GM19043 (cell line): ENCODE results near the gene HIRA.

Experiments
- ATAC-seq: cut with Tn5 transposase; IDR thresholded peaks from one replicate; pipeline ENCODE4 v1.9.1; 2021; ENCODE audit warnings: low read depth; ENCODE audit not compliant: unreplicated experiment

The HIRA gene

DNA sequence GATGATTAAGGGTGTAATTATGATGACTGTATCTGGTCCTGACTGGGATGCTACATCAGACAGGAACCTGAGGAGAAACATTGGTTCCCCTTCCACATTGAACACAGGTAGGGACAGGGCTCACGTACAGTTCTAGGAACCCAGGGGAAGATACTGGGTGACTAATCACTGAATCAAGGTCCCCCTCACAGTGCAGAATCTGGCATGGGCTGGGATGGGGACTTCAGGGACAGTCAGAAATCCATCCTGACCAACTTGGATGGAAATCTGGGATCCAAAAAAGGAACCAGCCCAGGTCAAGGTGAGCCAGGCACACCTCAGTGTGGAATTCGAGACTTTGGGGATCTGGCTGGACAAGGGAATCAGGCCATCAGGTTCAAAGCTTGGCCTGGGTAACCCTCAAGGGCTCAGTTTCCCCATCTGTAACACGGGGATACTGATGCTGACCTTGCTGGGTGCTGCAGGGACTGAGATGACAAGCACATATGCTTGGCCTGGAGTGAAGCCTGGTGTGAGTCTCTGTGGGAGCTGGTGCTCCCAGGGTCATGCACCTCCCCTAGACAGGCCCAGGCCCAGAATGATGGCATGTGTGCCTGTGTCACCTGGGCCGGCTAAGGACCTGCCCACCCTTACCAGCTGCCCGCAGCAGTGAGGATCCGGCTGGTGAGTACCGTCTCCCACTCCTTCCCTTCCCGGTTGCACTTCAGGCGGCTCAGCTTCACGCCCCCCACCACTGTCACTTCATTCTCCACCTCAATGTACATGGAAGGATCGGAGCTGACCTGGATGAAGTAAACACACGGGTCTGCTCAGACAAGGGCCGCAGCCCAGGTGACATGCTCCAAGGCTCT, 72.6 kb downstream of the HIRA start:
- ATAC-seq = no peak

DNA sequence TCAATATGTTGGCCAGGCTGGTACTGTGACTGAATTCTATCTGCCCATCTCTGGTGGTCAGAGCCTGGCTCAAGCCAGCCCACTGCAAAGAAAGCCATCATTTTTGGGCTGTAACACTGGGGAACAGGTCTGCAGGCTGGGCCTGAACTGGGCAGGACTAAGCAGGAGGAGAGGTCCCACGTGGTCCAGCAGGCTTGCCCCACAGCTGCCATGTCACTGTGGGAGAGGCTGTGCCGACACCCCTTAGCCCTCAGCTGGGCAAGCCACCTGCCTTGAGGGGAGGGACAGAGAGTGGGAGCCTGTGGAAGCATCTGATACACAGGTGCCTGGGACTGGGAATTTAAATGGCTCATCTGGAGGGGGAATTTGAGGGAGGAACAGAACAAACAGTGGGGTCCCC, 73.3 kb downstream of the HIRA start:
- ATAC-seq = no peak

DNA sequence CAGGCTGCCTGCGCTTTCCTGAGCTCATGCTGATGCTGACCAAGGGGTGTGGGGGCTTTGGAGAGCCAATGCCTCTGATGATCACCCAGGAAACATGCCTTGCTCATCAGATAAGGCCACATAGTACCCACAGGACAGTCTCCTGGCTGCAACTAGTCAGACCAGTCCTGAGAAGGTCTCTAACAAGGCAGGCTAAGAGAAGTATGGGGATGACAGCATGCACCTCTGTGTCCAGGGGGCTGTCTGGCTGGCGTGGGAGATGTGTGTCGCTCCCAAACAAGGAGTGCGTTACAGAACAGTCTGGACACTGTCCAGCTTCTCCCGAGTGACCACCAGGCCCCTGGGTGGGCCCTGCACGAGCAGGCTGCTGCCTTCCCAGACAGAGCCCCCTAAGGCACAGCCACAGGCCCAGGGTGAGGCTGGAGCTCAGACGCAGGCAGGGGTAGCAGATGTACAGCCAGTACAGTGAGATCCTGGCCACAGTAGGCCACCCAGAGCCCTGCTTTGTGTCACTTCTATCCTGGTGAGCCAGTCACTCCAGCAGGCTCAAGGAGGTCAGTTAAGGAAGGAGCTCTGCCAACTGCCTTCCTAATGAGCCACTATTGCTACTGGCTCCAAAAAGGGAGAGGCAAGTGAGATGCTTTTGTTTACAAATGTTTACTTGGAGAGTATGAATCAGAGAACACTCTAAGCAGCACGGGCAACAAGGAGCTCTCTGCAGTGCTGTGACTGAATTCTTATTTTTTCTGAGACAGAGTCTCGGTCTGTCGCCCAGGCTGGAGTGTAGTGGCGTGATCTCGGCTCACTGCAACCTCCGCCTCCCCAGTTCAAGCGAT, 74.0 kb downstream of the HIRA start:
- ATAC-seq = no peak

DNA sequence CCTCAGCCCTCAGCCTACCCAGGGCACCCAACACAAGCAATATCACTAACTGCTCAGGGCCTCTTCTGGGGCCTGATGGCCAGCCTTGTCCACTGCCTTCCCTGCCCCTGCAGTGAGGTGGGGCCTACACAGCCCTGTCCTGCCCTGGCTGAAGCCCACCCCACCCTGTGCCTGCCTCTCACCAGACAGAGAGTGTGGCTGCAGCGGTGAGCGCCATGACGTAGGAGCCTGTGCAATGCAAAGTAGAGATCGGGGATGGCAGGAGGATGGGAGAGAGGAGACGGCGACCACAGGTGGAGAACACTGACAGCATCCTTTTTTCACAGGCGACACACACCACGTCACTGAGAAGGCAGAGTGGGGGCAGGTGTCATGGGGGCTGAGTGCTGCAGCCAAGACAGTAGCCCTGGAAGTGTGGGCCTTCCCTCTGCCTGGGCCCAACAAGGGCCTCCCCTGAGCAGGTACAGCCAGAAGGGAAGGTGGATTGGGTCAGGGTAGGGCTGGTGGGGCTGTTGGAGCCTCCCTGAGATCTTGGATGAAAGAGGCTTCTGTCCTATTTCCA, 74.7 kb downstream of the HIRA start:
- ATAC-seq = no peak

DNA sequence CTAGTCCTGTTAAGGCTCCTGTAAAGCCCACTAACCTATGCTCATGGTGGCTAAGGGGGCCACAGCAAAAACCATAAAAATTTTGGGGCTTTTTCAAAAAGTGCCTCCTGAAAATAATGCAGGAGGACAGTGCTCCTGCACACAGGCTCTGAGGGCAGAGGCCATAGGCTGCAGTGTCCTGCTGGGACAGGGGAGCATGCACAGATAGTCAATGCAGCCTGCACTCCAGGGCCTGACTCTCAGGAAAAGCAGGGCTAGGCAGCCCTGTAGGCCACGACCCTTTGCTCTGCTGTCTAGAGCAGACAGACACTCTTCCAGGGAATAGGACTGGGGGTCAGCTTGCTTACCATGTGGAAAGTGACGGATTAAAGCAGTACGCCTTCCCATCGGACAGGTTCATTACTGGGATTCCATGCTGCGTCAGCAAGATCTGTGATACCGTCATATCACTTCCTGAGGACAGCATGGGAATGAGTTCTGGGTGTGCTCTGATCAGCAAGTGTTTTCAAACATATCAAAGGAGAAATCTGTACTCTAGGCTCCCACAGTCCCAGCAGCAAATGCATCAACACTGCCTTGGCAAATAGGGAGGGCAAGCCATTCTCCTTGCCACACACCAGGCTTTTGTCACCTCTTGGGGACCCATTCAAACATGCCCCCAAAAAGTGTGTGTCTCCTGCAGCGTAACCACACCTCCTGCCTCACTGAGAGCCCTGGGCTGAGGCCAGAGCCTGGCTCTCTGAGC, 75.9 kb downstream of the HIRA start:
- ATAC-seq = no peak

DNA sequence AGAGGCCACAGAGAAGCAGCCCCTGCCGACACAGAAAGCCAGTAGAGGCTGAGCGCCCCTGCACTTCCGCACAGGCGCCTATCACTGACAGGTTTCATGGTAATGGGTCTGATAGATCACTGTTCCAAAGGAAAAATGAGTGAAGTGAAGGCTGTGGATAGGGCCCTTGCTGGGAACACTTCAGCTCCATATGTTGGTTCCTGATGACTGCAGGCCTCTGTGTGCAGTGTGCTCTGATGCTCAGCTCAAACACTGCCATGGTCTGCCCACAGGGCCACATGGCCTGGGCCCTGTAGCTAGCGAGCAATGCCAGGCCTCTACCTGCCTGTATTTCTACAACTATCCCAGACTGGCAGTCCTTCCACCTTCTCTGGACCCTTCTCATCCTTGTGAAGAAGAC, 77.3 kb downstream of the HIRA start:
- no peak for ATAC-seq

DNA sequence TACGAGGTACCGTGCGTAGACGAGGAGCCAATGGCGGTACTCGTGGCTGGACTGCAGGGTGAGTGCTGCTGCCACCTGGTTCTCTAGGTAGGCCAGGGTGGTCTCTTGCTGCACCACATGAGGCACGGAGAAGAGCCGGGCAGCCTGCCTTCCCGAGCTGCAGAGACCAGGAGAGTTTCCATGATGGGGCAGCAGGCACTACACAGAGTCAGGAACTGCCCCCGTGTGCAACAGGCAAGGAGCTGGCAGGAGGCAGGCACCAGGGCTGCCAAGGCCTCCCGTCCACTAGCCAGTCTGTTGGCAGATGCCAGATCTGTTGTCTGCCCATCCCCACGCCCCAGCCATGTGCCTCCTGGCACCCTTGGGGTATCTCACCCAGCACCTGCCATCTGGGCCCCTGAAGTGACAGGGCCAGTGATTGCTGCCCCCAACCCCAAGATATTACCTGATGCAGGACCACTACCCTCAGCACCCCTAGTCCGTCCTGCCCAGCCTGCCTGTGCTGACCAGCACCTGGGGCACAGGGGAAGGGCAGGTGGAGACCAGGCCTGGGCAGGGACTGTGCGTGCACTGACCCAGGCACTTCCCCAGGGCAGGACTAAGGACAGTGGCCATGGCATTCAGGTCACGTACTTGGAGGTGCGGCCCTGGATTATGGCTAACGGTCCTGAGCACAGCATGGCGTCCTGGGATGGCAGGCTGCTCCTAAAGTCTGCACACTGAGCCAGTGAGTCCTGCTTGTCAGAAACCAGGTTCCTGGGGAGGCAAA, 78.0 kb downstream of the HIRA start:
- no peak for ATAC-seq

DNA sequence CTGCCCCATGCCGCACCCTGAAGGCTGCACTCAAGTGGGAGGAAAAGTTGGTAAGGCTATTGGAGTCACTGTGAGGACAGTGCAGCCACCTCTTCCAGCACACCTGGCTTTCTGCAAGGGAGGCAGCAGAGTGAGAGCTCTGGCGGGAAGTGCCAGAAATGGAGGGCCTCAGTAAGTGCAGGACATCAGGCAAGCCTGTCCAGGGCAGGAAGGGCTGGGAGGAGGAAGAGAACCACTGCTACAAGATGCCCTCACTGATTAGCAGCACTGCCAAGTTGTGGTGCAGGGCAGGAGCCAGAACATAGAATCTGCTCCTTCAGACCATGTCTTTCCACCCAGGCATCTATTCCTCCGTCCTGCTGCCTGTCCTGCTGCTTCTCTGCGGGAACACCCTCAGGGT, 78.8 kb downstream of the HIRA start:
- no peak for ATAC-seq

DNA sequence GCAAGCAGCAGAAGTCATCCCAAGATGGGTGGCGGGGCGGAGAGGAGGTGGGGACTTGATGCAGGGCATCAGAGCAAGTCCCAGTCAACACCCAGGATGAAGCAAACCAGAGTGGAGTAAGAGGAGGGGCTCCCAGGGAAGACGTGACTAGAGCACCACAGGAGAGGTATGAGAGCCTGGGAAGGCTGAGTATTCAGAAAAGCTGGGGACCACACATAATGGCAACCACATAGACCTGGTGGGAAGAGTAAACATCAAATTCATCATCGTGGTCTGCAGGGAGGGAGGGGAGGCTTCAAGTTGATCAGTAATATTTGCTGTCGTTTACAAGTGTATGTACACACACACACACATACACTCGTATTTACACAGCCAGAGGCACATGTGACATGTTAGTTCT, 79.3 kb downstream of the HIRA start:
- ATAC-seq = no peak

DNA sequence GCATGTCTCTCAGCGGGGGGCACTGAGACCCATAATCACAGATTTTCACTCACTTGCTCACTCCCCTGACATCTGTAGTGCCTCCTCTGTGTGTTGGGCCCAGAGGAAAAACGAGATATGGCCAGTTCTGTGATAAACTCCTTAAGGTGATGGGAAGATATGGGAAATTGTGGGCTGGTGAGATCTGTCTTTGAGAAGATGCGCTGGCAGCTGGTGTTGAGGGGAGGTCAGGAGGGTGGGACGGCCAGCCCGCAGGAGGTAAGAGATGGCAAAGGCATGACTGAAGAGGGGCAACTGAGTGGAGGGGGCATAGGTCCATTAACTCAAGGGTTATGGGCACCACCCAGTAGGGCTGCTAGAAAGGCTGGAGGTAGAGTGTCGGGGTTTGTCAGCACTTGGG, 79.9 kb downstream of the HIRA start:
- ATAC-seq = no peak

DNA sequence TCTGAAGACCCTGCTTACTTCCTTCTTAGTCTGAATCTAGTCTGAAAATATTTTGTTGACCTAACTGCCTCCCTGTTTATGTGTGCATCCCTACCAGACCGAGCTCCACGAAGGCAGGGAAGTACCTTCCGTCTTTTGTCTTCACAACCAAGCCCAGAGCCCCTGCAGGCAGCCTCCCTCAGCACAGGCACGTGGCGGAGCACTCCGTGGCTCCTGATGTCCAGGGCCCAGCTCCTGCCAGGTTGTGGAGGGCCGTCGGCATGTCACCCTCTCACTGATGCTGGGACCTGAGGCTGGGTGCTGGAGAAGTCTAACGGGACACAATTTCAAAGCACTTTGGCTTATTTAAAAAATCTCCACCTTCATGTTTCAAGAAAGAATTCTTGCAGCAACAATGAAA, 80.6 kb downstream of the HIRA start:
- ATAC-seq = no peak

DNA sequence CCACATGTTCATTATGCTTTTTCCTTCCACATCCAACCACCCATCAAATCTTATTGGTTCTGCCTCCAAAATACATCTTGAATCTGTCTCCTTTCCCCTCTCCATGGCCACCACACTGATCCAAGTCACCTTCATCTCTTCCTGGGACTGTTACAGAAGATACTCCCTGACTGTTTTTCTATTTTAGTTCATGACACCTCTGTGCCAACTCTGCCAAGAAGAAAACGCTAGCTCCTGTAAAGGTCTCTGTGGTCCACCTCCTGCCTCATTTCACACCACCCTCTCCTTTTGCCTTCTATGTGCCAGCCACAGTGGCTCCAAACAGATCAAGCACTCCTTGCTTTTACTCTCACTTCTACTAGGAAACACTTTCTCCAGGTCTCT, 81.1 kb downstream of the HIRA start:
- ATAC-seq = no peak

DNA sequence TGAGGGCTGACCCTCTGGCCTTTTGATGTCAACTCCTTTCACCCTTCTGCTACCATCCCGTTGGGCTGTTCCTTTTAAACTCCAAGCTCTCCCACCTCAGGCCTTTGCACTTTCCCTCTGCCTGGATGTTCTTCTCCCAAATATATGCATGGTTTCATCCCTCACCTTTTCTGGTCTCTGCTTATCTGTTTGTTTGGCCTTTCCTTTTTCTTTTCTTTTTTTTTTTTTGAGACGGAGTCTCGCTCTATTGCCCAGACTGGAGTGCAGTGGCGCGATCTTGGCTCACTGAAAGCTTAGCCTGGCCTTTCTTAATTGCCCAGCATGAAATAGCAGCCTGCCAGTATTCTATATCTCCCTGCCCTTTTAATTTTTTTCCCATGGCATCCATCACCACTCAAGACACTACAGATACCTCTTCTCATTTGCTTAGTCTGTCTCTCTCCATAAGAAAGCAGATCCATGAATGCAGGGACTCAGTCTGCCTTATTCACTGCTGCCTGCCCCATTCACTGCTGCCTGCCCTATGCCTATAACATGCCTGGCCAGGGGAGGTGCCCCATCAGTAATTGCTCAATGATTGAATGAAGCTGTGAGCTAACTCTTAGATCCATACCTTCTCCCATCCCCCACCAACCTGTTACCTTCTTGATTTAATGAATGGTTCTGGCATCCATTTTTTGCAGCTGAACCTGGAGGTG, 81.6 kb downstream of the HIRA start:
- ATAC-seq = no peak

DNA sequence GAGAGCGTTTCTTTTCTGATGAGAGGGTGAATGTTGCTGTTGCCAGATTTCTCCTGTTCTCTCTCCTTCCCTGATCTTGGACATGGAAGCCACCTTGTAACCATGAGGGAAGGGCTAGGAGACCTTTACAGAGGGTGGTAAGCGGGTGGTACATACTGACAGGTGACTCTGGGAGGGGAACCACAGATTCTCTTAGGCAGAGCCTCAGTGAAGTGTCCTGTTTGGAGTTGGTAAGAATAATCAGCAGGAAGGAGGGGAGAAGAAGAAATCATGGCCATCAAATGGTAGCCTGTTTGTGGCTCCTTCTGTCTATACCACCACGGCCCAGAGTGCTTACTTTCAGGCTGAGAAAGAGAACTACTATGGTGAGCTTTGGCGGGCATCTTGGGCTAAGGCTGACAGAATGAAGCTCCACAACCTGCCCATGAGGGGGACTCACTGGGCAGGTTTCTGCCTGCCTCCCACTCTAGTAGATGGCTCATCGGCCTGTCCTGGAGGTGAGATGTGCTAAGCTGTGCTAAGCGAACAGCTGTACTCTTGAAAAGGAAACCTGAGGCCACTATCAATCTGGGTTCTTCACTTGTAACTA, 84.8 kb downstream of the HIRA start:
- ATAC-seq = no peak

DNA sequence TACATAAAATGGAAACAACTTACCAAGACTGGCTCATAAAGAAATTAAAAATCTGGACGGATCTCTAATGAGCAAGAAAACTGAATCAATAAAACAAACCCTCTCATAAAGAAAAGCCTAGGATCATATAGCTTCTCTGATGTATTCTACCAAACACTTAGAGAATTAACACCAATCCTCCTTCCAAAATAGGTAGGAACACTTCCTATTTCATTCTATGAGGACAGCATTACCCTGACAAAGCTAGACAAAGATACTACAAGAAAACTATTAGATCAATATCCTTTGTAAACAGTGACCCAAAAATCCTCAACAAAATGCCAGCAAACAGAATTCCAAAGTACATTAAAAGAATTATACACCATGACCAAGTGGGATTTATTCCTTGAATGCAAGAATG, 87.1 kb downstream of the HIRA start:
- no peak for ATAC-seq

DNA sequence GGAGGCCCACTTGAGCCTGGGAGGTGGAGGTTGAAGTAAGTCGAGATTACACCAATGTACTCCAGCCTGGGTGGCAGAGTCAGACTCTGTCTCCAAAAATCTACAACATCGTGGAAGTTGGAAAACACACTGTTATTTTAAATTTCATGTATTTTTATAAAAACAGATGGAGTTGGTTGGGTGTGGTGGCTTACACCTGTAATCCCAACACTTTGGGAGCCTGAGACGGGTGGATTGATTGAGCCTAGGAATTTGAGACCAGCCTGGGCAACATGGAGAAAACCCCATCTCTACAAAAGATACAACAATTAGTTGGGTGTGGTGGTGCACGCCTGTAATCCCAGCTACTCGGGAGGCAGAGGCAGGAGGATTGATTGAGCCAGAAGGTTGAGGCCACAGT, 88.1 kb downstream of the HIRA start:
- no peak for ATAC-seq

DNA sequence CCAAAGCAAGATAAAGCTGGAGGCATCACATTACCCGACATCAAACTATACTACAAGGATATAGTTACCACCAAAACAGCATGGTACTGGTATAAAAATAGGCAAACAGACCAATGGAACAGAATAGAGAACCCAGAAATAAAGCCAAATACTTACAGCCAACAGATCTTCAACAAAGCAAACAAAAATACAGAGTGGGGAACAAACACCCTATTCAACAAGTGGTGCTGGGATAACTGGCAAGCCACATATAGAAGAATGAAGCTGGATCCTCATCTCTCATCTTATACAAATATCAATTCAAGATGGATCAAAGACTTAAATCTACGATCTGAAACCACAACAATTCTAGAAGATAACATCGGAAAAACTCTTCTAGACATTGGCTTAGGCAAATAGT, 90.0 kb downstream of the HIRA start:
- no peak for ATAC-seq

DNA sequence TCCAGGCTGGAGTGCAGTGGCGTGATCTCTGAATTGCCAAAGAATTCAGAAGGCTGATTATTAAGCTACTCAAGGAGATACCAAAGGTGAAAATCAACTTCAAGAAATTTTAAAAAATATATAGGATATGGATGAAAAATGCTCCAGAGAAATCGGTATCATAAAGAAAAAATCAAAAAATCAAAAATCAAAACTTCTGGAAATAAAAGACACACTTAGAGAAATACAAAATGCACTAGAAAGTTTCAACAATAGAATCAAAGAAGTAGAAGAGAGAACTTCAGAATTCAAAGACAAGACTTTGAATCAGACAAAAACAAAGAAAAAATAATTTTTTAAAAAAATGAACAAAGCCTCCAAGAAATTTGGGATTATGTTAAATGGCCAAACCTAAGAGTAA, 94.4 kb downstream of the HIRA start:
- no peak for ATAC-seq
